Urinary bladder (tissue), 4 donors: ENCODE measurements around the gene EIF4A3. TPM values are rescaled to one million over a fixed set of nuclear protein-coding genes. Genes with fewer than 3 reads are reported as not detected.

Experiments used
- DNase-seq: peaks from one replicate; pipeline ENCODE4 v3.0.0-alpha.2; 2015; ENCODE audit errors: extremely low spot score
- H3K27ac ChIP-seq: one replicate; pipeline ENCODE4 v1.5.1; 2013; ENCODE audit warnings: low read depth, mild to moderate bottlenecking, moderate library complexity
- H3K36me3 ChIP-seq: one replicate; pipeline ENCODE4 v1.6.1; 2013; ENCODE audit warnings: mild to moderate bottlenecking, moderate library complexity; ENCODE audit not compliant: insufficient read depth
- H3K4me1 ChIP-seq: one replicate; pipeline ENCODE4 v1.6.1; 2013; ENCODE audit warnings: mild to moderate bottlenecking, moderate library complexity; ENCODE audit not compliant: insufficient read depth
- H3K4me3 ChIP-seq: one replicate; pipeline ENCODE4 v1.5.1; 2013; ENCODE audit warnings: low read depth, low read length
- WGBS: extraction: QIAGEN DNeasy Blood & Tissue Kit; methylation state at CpG from one replicate; pipeline ENCODE4 v1.1.7; 2013; 5-methylcytosine and 5-hydroxymethylcytosine counted together
- polyA plus RNA-seq: library from polyadenylated mRNA; stranded (reverse); fragments of 200-250 nt; gene quantifications from one replicate; pipeline ENCODE4 v1.2.3, GENCODE V29; 2013
- small RNA-seq: library from RNA; depleted of rRNA; stranded (forward); fragments of <200 nt; gene quantifications from one replicate; pipeline ENCODE3, GENCODE V24; 2014
- total RNA-seq: library from RNA; depleted of rRNA; stranded (reverse); fragments of >200 nt; gene quantifications from one replicate; pipeline ENCODE4 v1.2.3, GENCODE V29; 2014
- donor health status: healthy with polysubstance abuse.
- donor health status: healthy.

The EIF4A3 gene
- total and polyA plus RNA-seq, 2 donors, result 59.5 to 80.3 TPM

- WGBS, result 97% methylated on average over 16 of the region's 16 CpGs
- no peak overlapping the region for H3K27ac ChIP-seq
- no peak for DNase-seq
- no peak overlapping the region for H3K4me3 ChIP-seq
- H3K36me3 ChIP-seq, result no peaks in the 10 kb centered on the region
- no peaks in the 10 kb centered on the region for H3K4me1 ChIP-seq
These were observed 57.2 kb downstream of the EIF4A3 start for GRCh38 chr17:80089762-80090161.

- Histone ChIP-seq H3K4me3 (no peak overlapping the region), H3K36me3 (no peaks in the 10 kb centered on the region), H3K27ac (no peak overlapping the region), H3K4me1 (no peaks in the 10 kb centered on the region)
- DNase-seq, result no peak
- WGBS, result 84% methylated on average over 34 of the region's 34 CpGs
These were observed 59.3 kb downstream of the EIF4A3 start for GRCh38 chr17:80087346-80088265.

- no peaks in the 10 kb centered on the region for H3K36me3 ChIP-seq
- H3K4me3 ChIP-seq, result no peak overlapping the region
- H3K27ac ChIP-seq, result no peak overlapping the region
- 89% methylated on average over 11 of the region's 11 CpGs for WGBS
- no peak for DNase-seq
- H3K4me1 ChIP-seq, result no peaks in the 10 kb centered on the region
These were observed 60.3 kb downstream of the EIF4A3 start for GRCh38 chr17:80086616-80087015.

- H3K4me3 ChIP-seq, result no peak overlapping the region
- H3K4me1 ChIP-seq, result no peaks in the 10 kb centered on the region
- 88% methylated on average over 17 of the region's 17 CpGs for WGBS
- H3K27ac ChIP-seq, result no peak overlapping the region
- no peak for DNase-seq
- no peaks in the 10 kb centered on the region for H3K36me3 ChIP-seq
These were observed 60.8 kb downstream of the EIF4A3 start for GRCh38 chr17:80086081-80086480.

GRCh38 chr17:80084773-80085172 is 62.2 kb downstream of the EIF4A3 start:
- no peak overlapping the region for H3K4me3 ChIP-seq
- 94% methylated on average over 15 of the region's 15 CpGs for WGBS
- H3K36me3 ChIP-seq, result no peaks in the 10 kb centered on the region
- no peaks in the 10 kb centered on the region for H3K4me1 ChIP-seq
- no peak for DNase-seq
- H3K27ac ChIP-seq, result no peak overlapping the region

Small RNA genes lying within 50 kb of the gene (small RNA-seq; reads per million reads assigned to genes)
- gene AC087741.2, result not detected
- gene MIR1268B, result not detected

Other genes with a start within 250 kb of the EIF4A3 start
- 15.8 TPM for gene TBC1D16, start 111.3 kb downstream of the EIF4A3 start, total RNA-seq
- gene TBC1D16, start 111.3 kb downstream of the EIF4A3 start, polyA plus RNA-seq, result 21.5 TPM
- gene CCDC40, start 110.5 kb downstream of the EIF4A3 start, total RNA-seq, result 8.0 TPM
- 2.2 TPM for gene CCDC40, start 110.5 kb downstream of the EIF4A3 start, polyA plus RNA-seq
- 21.4 TPM for gene GAA, start 45.5 kb downstream of the EIF4A3 start, total RNA-seq
- 54.4 TPM for gene GAA, start 45.5 kb downstream of the EIF4A3 start, polyA plus RNA-seq
- gene CARD14, start 22.9 kb upstream of the EIF4A3 start, total RNA-seq, result 3.3 TPM
- 1.2 TPM for gene CARD14, start 22.9 kb upstream of the EIF4A3 start, polyA plus RNA-seq
- 8.4 TPM for gene SGSH, start 73.2 kb upstream of the EIF4A3 start, total RNA-seq
- 30.6 TPM for gene SGSH, start 73.2 kb upstream of the EIF4A3 start, polyA plus RNA-seq
- 9.2 TPM for gene SLC26A11, start 73.3 kb upstream of the EIF4A3 start, total RNA-seq
- 14.2 TPM for gene SLC26A11, start 73.3 kb upstream of the EIF4A3 start, polyA plus RNA-seq
- gene RNF213, start 113.7 kb upstream of the EIF4A3 start, total RNA-seq, result 81.5 TPM
- 37.2 TPM for gene RNF213, start 113.7 kb upstream of the EIF4A3 start, polyA plus RNA-seq